ENCODE data around the gene MAP4K3.

The MAP4K3 gene

GRCh38 chr2:39433586-39434195, 3.4 kb downstream of the MAP4K3 start:
- no peak overlapping the region for H3K9ac ChIP-seq (ENCODE audit: low read depth, low read length)
- H3K36me3 ChIP-seq (ENCODE audit: insufficient read depth, low read length): no peaks in the 10 kb centered on the region
- peaks cover 37% of the 10 kb centered on the region for H3K4me1 ChIP-seq (ENCODE audit: insufficient read depth, low read length)
- no peaks in the 10 kb centered on the region for H3K9me3 ChIP-seq (ENCODE audit: control insufficient read depth, insufficient read depth, low read length)

- Histone ChIP-seq H3K9ac (ENCODE audit: low read depth, low read length) (no peak overlapping the region), H3K36me3 (ENCODE audit: insufficient read depth, low read length) (no peaks in the 10 kb centered on the region), H3K4me1 (ENCODE audit: insufficient read depth, low read length) (peaks cover 37% of the 10 kb centered on the region), H3K9me3 (ENCODE audit: control insufficient read depth, insufficient read depth, low read length) (no peaks in the 10 kb centered on the region)
Measured at GRCh38 chr2:39432701-39433100, 4.4 kb downstream of the MAP4K3 start.

GRCh38 chr2:39431592-39432316, 5.3 kb downstream of the MAP4K3 start:
- Histone ChIP-seq H3K9me3 (ENCODE audit: control insufficient read depth, insufficient read depth, low read length) (no peaks in the 10 kb centered on the region), H3K36me3 (ENCODE audit: insufficient read depth, low read length) (no peaks in the 10 kb centered on the region), H3K4me1 (ENCODE audit: insufficient read depth, low read length) (peaks cover 37% of the 10 kb centered on the region), H3K9ac (ENCODE audit: low read depth, low read length) (no peak overlapping the region)

- Histone ChIP-seq H3K9ac (ENCODE audit: low read depth, low read length) (no peak overlapping the region), H3K36me3 (ENCODE audit: insufficient read depth, low read length) (no peaks in the 10 kb centered on the region), H3K9me3 (ENCODE audit: control insufficient read depth, insufficient read depth, low read length) (no peaks in the 10 kb centered on the region), H3K4me1 (ENCODE audit: insufficient read depth, low read length) (peaks cover 38% of the 10 kb centered on the region)
Measured at GRCh38 chr2:39429746-39430145, 7.3 kb downstream of the MAP4K3 start.

- Histone ChIP-seq H3K9me3 (ENCODE audit: control insufficient read depth, insufficient read depth, low read length) (no peaks in the 10 kb centered on the region), H3K36me3 (ENCODE audit: insufficient read depth, low read length) (no peaks in the 10 kb centered on the region), H3K9ac (ENCODE audit: low read depth, low read length) (no peak overlapping the region), H3K4me1 (ENCODE audit: insufficient read depth, low read length) (peaks cover 8% of the 10 kb centered on the region)
Measured at GRCh38 chr2:39424951-39425350, 12.1 kb downstream of the MAP4K3 start.

GRCh38 chr2:39422700-39423099, 14.4 kb downstream of the MAP4K3 start:
- H3K9me3 ChIP-seq (ENCODE audit: control insufficient read depth, insufficient read depth, low read length): no peaks in the 10 kb centered on the region
- no peak overlapping the region for H3K9ac ChIP-seq (ENCODE audit: low read depth, low read length)
- no peaks in the 10 kb centered on the region for H3K36me3 ChIP-seq (ENCODE audit: insufficient read depth, low read length)
- peaks cover 15% of the 10 kb centered on the region for H3K4me1 ChIP-seq (ENCODE audit: insufficient read depth, low read length)

GRCh38 chr2:39421354-39421753, 15.7 kb downstream of the MAP4K3 start:
- no peaks in the 10 kb centered on the region for H3K9me3 ChIP-seq (ENCODE audit: control insufficient read depth, insufficient read depth, low read length)
- H3K4me1 ChIP-seq (ENCODE audit: insufficient read depth, low read length): peaks cover 24% of the 10 kb centered on the region
- no peaks in the 10 kb centered on the region for H3K36me3 ChIP-seq (ENCODE audit: insufficient read depth, low read length)
- H3K9ac ChIP-seq (ENCODE audit: low read depth, low read length): no peak overlapping the region

- Histone ChIP-seq H3K9ac (ENCODE audit: low read depth, low read length) (no peak overlapping the region), H3K9me3 (ENCODE audit: control insufficient read depth, insufficient read depth, low read length) (no peaks in the 10 kb centered on the region), H3K4me1 (ENCODE audit: insufficient read depth, low read length) (peaks cover 22% of the 10 kb centered on the region), H3K36me3 (ENCODE audit: insufficient read depth, low read length) (no peaks in the 10 kb centered on the region)
Measured at GRCh38 chr2:39419282-39420223, 17.5 kb downstream of the MAP4K3 start.

- H3K9ac ChIP-seq (ENCODE audit: low read depth, low read length): no peak overlapping the region
- H3K4me1 ChIP-seq (ENCODE audit: insufficient read depth, low read length): peaks cover 23% of the 10 kb centered on the region
- H3K36me3 ChIP-seq (ENCODE audit: insufficient read depth, low read length): no peaks in the 10 kb centered on the region
- H3K9me3 ChIP-seq (ENCODE audit: control insufficient read depth, insufficient read depth, low read length): no peaks in the 10 kb centered on the region
Measured at GRCh38 chr2:39418491-39418890, 18.6 kb downstream of the MAP4K3 start.

- H3K9me3 ChIP-seq (ENCODE audit: control insufficient read depth, insufficient read depth, low read length): no peaks in the 10 kb centered on the region
- H3K36me3 ChIP-seq (ENCODE audit: insufficient read depth, low read length): no peaks in the 10 kb centered on the region
- peaks cover 47% of the 10 kb centered on the region for H3K4me1 ChIP-seq (ENCODE audit: insufficient read depth, low read length)
- H3K9ac ChIP-seq (ENCODE audit: low read depth, low read length): no peak overlapping the region
Measured at GRCh38 chr2:39416140-39416539, 20.9 kb downstream of the MAP4K3 start.

- Histone ChIP-seq H3K4me1 (ENCODE audit: insufficient read depth, low read length) (peaks cover 68% of the 10 kb centered on the region), H3K9ac (ENCODE audit: low read depth, low read length) (no peak overlapping the region)
Measured at GRCh38 chr2:39413063-39413737, 23.9 kb downstream of the MAP4K3 start.

GRCh38 chr2:39411181-39411944, 25.7 kb downstream of the MAP4K3 start:
- H3K4me1 ChIP-seq (ENCODE audit: insufficient read depth, low read length): peaks cover 75% of the 10 kb centered on the region
- no peaks in the 10 kb centered on the region for H3K9me3 ChIP-seq (ENCODE audit: control insufficient read depth, insufficient read depth, low read length)
- H3K36me3 ChIP-seq (ENCODE audit: insufficient read depth, low read length): no peaks in the 10 kb centered on the region
- H3K9ac ChIP-seq (ENCODE audit: low read depth, low read length): no peak overlapping the region

More at GRCh38 chr2:39413063-39413737, 23.9 kb downstream of the MAP4K3 start:
- no peaks in the 10 kb centered on the region for H3K36me3 ChIP-seq (ENCODE audit: insufficient read depth, low read length)
- no peaks in the 10 kb centered on the region for H3K9me3 ChIP-seq (ENCODE audit: control insufficient read depth, insufficient read depth, low read length)

- Histone ChIP-seq H3K9ac (ENCODE audit: low read depth, low read length) (no peak overlapping the region), H3K36me3 (ENCODE audit: insufficient read depth, low read length) (no peaks in the 10 kb centered on the region), H3K4me1 (ENCODE audit: insufficient read depth, low read length) (peaks cover 80% of the 10 kb centered on the region)
Measured at GRCh38 chr2:39409697-39410389, 27.2 kb downstream of the MAP4K3 start.

More at GRCh38 chr2:39409697-39410389, 27.2 kb downstream of the MAP4K3 start:
- no peaks in the 10 kb centered on the region for H3K9me3 ChIP-seq (ENCODE audit: control insufficient read depth, insufficient read depth, low read length)

Measured in ES-I3 (cell line).